ENCODE measurements around the gene AATK. TPM values are rescaled to one million over a fixed set of nuclear protein-coding genes. Genes with fewer than 3 reads are reported as not detected.

Gene AATK
- total and polyA plus RNA-seq, 2 experiments from 2014 or later, result 1.1 to 5.0 TPM

DNA sequence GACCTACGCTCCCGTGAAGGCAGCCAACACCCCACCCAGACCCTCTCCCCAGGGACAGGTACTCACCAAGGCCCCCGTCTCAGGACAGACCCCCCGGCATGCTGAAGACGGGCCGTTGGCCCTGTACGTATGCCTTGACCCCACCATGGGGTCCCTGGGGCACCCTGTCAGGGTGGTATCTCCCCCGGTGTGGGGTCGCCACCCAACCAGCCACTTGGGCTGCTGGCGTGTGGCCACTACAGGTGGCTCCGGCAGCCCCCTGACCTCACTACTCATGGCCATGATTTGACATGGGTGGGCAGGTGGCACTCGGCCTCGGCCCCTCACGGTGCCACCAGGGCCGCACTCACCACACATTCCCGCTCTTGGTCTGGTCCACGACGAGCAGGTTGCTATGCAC is 41.6 kb downstream of the AATK start:
- no peak for ATAC-seq
- TF ChIP-seq, protein P1, sequence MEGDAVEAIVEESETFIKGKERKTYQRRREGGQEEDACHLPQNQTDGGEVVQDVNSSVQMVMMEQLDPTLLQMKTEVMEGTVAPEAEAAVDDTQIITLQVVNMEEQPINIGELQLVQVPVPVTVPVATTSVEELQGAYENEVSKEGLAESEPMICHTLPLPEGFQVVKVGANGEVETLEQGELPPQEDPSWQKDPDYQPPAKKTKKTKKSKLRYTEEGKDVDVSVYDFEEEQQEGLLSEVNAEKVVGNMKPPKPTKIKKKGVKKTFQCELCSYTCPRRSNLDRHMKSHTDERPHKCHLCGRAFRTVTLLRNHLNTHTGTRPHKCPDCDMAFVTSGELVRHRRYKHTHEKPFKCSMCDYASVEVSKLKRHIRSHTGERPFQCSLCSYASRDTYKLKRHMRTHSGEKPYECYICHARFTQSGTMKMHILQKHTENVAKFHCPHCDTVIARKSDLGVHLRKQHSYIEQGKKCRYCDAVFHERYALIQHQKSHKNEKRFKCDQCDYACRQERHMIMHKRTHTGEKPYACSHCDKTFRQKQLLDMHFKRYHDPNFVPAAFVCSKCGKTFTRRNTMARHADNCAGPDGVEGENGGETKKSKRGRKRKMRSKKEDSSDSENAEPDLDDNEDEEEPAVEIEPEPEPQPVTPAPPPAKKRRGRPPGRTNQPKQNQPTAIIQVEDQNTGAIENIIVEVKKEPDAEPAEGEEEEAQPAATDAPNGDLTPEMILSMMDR (conservative IDR thresholded peaks at IDR 0.05; ENCODE audit: low read depth in 2 of 2), result no peak
- TF ChIP-seq NANOG (IDR thresholded peaks at IDR 0.05; ENCODE audit: borderline replicate concordance) (no peak), EZH2 (IDR thresholded peaks at IDR 0.05; ENCODE audit: low read depth, unreplicated experiment) (no peak), ZNF331 (CRISPR knock-in tag; IDR thresholded peaks at IDR 0.05; ENCODE audit: low read depth) (no peak), POLR2AphosphoS5 (IDR thresholded peaks at IDR 0.05; ENCODE audit: low read depth) (no peak), JUNB (IDR thresholded peaks at IDR 0.05; ENCODE audit: unreplicated experiment) (no peak), STAT1 (IDR thresholded peaks at IDR 0.05; ENCODE audit: unreplicated experiment) (no peak)
- TF ChIP-seq, protein P2, sequence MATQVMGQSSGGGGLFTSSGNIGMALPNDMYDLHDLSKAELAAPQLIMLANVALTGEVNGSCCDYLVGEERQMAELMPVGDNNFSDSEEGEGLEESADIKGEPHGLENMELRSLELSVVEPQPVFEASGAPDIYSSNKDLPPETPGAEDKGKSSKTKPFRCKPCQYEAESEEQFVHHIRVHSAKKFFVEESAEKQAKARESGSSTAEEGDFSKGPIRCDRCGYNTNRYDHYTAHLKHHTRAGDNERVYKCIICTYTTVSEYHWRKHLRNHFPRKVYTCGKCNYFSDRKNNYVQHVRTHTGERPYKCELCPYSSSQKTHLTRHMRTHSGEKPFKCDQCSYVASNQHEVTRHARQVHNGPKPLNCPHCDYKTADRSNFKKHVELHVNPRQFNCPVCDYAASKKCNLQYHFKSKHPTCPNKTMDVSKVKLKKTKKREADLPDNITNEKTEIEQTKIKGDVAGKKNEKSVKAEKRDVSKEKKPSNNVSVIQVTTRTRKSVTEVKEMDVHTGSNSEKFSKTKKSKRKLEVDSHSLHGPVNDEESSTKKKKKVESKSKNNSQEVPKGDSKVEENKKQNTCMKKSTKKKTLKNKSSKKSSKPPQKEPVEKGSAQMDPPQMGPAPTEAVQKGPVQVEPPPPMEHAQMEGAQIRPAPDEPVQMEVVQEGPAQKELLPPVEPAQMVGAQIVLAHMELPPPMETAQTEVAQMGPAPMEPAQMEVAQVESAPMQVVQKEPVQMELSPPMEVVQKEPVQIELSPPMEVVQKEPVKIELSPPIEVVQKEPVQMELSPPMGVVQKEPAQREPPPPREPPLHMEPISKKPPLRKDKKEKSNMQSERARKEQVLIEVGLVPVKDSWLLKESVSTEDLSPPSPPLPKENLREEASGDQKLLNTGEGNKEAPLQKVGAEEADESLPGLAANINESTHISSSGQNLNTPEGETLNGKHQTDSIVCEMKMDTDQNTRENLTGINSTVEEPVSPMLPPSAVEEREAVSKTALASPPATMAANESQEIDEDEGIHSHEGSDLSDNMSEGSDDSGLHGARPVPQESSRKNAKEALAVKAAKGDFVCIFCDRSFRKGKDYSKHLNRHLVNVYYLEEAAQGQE (IDR thresholded peaks at IDR 0.05; ENCODE audit: unreplicated experiment), result no peak
- TF ChIP-seq, protein P3, sequence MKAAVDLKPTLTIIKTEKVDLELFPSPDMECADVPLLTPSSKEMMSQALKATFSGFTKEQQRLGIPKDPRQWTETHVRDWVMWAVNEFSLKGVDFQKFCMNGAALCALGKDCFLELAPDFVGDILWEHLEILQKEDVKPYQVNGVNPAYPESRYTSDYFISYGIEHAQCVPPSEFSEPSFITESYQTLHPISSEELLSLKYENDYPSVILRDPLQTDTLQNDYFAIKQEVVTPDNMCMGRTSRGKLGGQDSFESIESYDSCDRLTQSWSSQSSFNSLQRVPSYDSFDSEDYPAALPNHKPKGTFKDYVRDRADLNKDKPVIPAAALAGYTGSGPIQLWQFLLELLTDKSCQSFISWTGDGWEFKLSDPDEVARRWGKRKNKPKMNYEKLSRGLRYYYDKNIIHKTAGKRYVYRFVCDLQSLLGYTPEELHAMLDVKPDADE (IDR thresholded peaks at IDR 0.05), result no peak
- Histone ChIP-seq H3K4me1 (ENCODE audit: insufficient read depth) (no peaks in the 10 kb centered on the region), H3F3A (replicated peaks; ENCODE audit: low read depth) (no peaks in the 10 kb centered on the region), H3K27me3 (ENCODE audit: insufficient read depth) (no peaks in the 10 kb centered on the region), H2AFZ (no peak overlapping the region), H3K79me2 (replicated peaks; ENCODE audit: insufficient read depth) (no peaks in the 10 kb centered on the region), H3K4me3 (no peak overlapping the region), H3K36me3 (ENCODE audit: insufficient read depth) (no peaks in the 10 kb centered on the region), H3K4me2 (no peak overlapping the region), H3K9me2 (ENCODE audit: insufficient read depth) (no peaks in the 10 kb centered on the region), H3K27ac (ENCODE audit: low read depth) (no peak overlapping the region), H4K20me1 (replicated peaks; ENCODE audit: insufficient read depth) (no peaks in the 10 kb centered on the region)
- DNase-seq (ENCODE audit: low spot score), result no peak
- no peak overlapping the region for H3K4me3 Mint-ChIP-seq
- no peaks in the 10 kb centered on the region for H3K9me3 Mint-ChIP-seq
- no peak overlapping the region for H3K27ac Mint-ChIP-seq
- no peaks in the 10 kb centered on the region for H3K36me3 Mint-ChIP-seq (ENCODE audit: low read depth)
- no peaks in the 10 kb centered on the region for H3K4me1 Mint-ChIP-seq
- peaks cover 11% of the 10 kb centered on the region for H3K27me3 Mint-ChIP-seq (ENCODE audit: insufficient read depth, low read depth, poor library complexity)

Measured in GM23338 (cell line).